Measurements from ENCODE around the gene SLC35F1.

- TF ChIP-seq CTCF (IDR thresholded peaks at IDR 0.05; ENCODE audit: insufficient read depth, low read length) = no peak
- TF ChIP-seq REST (IDR thresholded peaks at IDR 0.05; ENCODE audit: insufficient replicate concordance, low read depth) = no peak
- TF ChIP-seq POLR2AphosphoS5 (IDR thresholded peaks at IDR 0.05; ENCODE audit: low read depth) = no peak
- no peak for TF ChIP-seq GABPA (IDR thresholded peaks at IDR 0.05; ENCODE audit: low read depth)
- TF ChIP-seq SPI1 (IDR thresholded peaks at IDR 0.05; ENCODE audit: borderline replicate concordance, low read depth) = no peak
Observed at GRCh38 chr6:118174071-118174470, 267.0 kb downstream of the SLC35F1 start.

Measured in HL-60 (cell line).